ENCODE results near the gene CUL7. TPM values are rescaled to one million over a fixed set of nuclear protein-coding genes. Genes with fewer than 3 reads are reported as not detected.

The CUL7 gene
- 10.2 and 13.2 TPM in 2 replicates for total RNA-seq

DNA sequence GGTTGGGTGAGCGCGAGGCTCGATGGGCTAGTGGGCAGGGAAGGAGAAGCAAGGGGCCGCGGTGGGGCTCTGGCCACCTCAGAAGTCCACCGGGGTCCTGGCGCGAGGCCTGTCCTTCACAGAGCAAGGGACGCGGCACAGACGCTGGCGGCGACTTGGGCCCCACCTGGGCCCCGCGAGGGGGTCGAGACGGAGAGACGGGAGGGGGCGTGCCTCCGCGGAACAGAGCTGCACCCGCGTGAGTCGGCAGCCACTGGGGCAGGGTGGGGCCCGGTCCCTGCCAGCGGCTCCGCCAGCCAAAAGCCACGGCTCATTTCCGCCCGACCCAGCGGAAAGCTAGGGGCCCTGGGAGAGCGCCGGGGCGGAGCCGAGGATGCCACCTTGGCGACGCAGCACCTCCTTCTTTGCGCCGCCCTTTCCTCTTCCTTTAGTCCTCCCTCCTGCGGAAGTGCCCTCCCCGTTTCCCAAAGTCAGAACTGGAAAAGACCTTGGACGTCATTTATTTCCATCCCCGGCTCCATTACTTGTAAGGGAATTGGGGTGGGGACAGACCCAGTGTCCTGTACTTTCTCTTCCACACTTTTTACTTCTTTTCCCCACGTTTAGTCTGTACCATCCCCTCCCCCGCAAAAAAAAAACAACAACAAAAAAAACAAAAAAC, at the start of gene CUL7:
TSS of gene CUL7 (minus strand) at position 307 of the 661 bp plus-strand sequence. CDS start 1,063 bp downstream, outside the sequence.

DNA sequence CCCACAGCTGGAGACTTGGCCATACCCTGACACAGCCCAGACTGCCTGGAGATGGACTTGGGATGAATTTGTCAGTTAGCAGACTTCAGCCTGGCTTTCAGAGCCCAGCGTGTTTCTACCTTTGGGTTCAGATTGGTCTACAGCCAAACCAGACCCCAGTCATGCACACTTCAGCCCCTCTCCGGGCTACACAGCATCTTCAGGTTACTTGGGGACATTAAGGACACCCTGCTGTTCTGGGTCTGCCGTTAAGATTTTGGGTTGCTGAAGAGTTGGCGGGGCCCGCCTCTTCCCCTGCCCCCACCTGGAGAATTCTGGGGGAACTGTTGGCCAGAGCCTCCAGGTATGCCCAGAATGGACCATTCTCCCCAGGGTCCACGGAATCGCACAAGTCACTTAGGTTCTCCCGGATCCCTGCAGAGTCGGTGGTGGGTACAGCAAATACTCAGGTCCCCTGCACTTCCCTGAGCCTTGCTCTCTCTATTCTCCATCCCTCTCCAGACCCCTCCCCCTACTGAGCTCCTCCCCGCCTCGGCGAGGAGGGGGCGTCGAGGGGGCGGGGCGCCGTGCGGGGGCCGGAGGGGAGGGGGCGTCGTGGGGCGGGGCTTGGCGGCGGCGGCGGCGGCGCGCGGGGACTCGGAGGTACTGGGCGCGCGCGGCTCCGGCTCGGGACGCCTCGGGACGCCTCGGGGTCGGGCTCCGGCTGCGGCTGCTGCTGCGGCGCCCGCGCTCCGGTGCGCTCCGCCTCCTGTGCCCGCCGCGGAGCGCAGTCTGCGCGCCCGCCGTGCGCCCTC, 22.2 kb upstream of the CUL7 start, which contains the start of gene PTK7:
TSS of gene PTK7 (plus strand) at position 645 of the 794 bp plus-strand sequence. CDS start 175 bp downstream, outside the sequence.

DNA sequence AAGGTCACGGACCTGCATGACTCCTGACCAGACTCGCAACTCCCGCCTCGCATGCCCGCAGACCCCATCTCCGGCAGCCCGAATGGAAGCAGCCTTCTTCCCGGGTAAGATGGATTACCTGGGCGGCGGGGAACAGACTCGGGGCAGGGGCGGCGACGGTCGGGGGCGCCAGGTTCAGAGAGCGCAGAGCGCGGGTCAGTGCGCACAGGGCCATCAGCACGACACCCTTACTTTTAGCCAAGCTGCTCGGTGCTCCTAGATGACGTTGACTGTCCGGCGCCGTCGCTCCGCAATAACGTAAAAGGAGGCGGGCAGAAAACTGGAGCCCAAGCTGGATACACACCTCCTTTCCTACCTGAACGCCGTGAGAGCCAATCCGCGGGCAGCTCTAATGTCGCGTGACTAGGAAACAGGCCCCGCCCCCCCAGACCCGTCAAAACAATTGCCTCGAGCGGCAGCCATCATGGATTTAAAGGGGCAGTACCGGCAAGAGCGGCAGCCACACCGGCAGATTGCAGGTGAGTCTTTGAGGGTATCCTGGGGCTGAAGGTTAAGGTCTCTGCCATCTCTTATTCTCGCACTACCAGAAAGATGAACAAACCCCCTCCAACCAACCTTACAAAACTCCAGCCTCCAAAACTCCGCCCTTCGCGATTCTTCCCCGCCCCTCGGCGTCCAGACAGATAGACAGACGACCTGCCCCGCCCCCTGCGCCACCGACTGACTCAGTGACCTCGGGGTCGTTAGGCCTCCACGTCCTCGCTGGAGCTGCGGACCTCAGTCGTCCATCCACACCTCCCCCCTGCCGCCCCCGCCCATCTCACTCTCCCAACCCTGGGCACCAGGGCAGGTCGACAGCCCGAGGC, 5.8 kb upstream of the CUL7 start, which contains the start of the genes KLC4 and MRPL2:
TSS of gene KLC4 (plus strand) at position 464 of the 866 bp plus-strand sequence. CDS start 1,705 bp downstream, outside the sequence.
TSS of gene MRPL2 (minus strand) at position 267 of the 866 bp plus-strand sequence. CDS start at position 214, 53 bp downstream.

DNA sequence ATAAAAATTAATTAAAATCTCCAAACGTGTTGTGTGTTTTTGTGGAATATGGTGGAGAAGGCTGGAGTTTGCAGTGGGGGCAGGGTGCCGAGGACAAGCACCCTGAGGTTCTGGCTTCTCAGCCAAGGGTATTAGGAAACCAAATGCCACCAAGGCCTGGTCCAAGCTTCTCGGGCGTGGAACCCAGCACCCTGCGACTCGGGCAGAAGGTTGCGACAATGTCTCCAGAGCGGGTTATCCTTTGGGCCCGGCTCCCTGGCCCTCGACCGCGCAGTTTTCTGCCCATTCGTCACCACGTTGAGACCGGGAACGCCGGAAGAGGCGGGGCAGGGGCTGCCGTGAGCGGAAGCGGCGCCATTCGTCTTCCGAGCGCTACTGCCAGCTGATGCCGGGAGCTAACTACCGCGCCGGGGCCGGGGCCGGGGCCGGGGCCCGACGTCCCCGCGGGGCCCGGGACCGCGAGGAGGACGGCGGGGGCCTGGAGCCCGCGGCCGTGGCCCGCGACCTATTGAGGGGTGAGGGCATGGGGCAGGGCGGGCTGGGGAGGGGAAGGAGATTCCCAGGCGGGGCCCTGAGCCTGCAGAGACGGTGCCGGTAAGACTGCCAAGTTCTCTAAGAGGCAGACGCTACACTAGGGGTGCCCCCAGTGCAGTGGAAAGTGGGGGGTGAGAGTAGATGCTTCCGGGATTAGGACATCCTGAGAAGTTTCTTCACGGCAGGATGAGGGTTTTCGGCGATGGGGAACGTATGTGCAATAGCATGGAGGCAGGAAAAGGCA, 32.2 kb downstream of the CUL7 start, which contains the start of gene RRP36:
TSS of gene RRP36 (plus strand) at position 354 of the 778 bp plus-strand sequence. CDS start at position 386, 32 bp downstream.

DNA sequence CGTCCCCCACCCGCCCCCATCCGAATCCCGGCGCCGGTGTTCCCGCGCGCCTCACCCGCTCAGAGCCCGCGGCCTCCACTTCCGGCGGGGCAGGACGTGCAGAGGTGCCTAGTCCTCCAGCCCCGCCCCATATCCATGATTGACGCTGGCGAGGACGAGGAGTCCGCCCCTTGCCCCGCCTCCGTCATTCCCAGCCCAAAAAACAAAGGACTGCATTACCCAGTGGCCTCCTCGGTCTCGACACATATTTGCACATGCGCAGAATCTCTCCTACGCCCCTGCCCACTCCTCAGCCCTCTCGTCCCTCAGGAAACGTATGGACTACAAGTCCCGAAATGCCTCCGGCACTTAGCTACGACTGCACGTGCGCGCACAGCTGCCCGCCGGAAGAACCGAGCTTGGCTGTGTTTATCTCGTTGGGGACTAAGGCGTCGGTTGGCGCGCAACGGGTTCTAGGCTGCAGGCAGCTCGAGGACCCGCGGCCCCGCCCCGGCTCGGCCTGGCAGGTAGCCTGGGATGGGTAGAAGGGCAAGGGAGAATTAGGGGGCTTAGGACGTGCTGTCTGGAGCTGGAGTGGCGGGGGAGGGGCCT, 39.7 kb downstream of the CUL7 start, which contains the start of the genes KLHDC3 and MEA1:
TSS of gene KLHDC3 (plus strand) at position 407 of the 591 bp plus-strand sequence. CDS start 2,944 bp downstream, outside the sequence.
TSS of gene MEA1 (minus strand) at position 104 of the 591 bp plus-strand sequence. CDS start 133 bp downstream, outside the sequence.

Other genes with a start within 250 kb of the CUL7 start
- gene RPL7L1, start 174.2 kb downstream of the CUL7 start, total RNA-seq: 136 and 160 TPM in 2 replicates
- gene PTCRA, start 137.8 kb downstream of the CUL7 start, total RNA-seq: 5.4 TPM in 1 of 2 replicates, not detected in the other
- gene CNPY3, start 124.4 kb downstream of the CUL7 start, total RNA-seq: 48.6 and 49.2 TPM in 2 replicates
- gene GNMT, start 93.1 kb downstream of the CUL7 start, total RNA-seq: 0.20 TPM in 1 of 2 replicates, not detected in the other
- 6.8 and 7.2 TPM in 2 replicates for gene PEX6, start 74.7 kb downstream of the CUL7 start, total RNA-seq
- 53.6 and 60.5 TPM in 2 replicates for gene PPP2R5D, start 69.3 kb downstream of the CUL7 start, total RNA-seq
- 83.0 and 84.1 TPM in 2 replicates for gene MEA1, start 39.9 kb downstream of the CUL7 start, total RNA-seq
- 78.0 and 86.2 TPM in 2 replicates for gene KLHDC3, start 39.6 kb downstream of the CUL7 start, total RNA-seq
- 126 and 138 TPM in 2 replicates for gene RRP36, start 32.2 kb downstream of the CUL7 start, total RNA-seq
- 21.7 and 30.6 TPM in 2 replicates for gene MRPL2, start 5.6 kb upstream of the CUL7 start, total RNA-seq
- gene KLC4, start 5.8 kb upstream of the CUL7 start, total RNA-seq: 7.0 and 8.6 TPM in 2 replicates
- 25.8 and 27.7 TPM in 2 replicates for gene PTK7, start 22.5 kb upstream of the CUL7 start, total RNA-seq
- gene SRF, start 117.4 kb upstream of the CUL7 start, total RNA-seq: 25.3 and 26.9 TPM in 2 replicates
- gene CUL9, start 128.3 kb upstream of the CUL7 start, total RNA-seq: 15.3 and 16.2 TPM in 2 replicates
- 96.9 and 164 TPM in 2 replicates for gene DNPH1, start 175.6 kb upstream of the CUL7 start, total RNA-seq
- not detected in 2 replicates for gene TTBK1, start 189.6 kb upstream of the CUL7 start, total RNA-seq
- not detected in 2 replicates for gene SLC22A7, start 244.4 kb upstream of the CUL7 start, total RNA-seq

All from mammary microvascular endothelial cell (primary cell).